Naive thymus-derived CD8-positive, alpha-beta T cell (primary cell): ENCODE measurements around the gene SHFL. TPM values are rescaled to one million over a fixed set of nuclear protein-coding genes. Genes with fewer than 3 reads are reported as not detected.

Source experiments
- ATAC-seq, 2 donors: fragments of 150-1000 bp; cut with Tn5 transposase in 1 of 2; sonication (Bioruptor Pico), chemical (Tn5 transposase) in 1 of 2; 1 replicate in 1 of 2; 2 replicates in 1 of 2; pipeline ENCODE4 v1.10.0; 2021; ENCODE audit warnings: mild to moderate bottlenecking in 2 of 2, moderate library complexity in 2 of 2
- POLR2A ChIA-PET: fragments of 350-600 bp; sonication (Branson Sonifier 250); formaldehyde crosslinking; loops from one replicate; lab custom pipeline; 2021; ENCODE audit warnings: antibody characterized with exemption; lab: Charles Lee
- DNase-seq, 10 donors: peaks; one replicate each; pipeline versions ENCODE4 v3.0.0 to v3.0.0-alpha.2; 2020 to 2022
- H3K27ac Mint-ChIP-seq, 10 donors: one replicate each; pipeline ENCODE4 v1.8.0; 2020 to 2022; ENCODE audit warnings: mild to moderate bottlenecking in 10 of 10, mixed read lengths in 10 of 10, moderate library complexity in 4 of 10, inconsistent platforms in 1 of 10
- H3K27me3 Mint-ChIP-seq, 5 donors: one replicate each; pipeline ENCODE4 v1.8.0; 2021 to 2022; ENCODE audit warnings: mixed read lengths in 5 of 5
- H3K36me3 Mint-ChIP-seq, 3 donors: one replicate each; pipeline ENCODE4 v1.8.0; 2020 to 2022; ENCODE audit warnings: mixed read lengths in 3 of 3, mild to moderate bottlenecking in 2 of 3, inconsistent platforms in 1 of 3
- H3K4me1 Mint-ChIP-seq, 4 donors: one replicate each; pipeline ENCODE4 v1.8.0; 2021 to 2022; ENCODE audit warnings: mixed read lengths in 4 of 4
- H3K4me3 Mint-ChIP-seq, 10 donors: one replicate each; pipeline ENCODE4 v1.8.0; 2020 to 2022; ENCODE audit warnings: mild to moderate bottlenecking in 10 of 10, mixed read lengths in 10 of 10, moderate library complexity in 6 of 10, inconsistent platforms in 1 of 10
- H3K9me3 Mint-ChIP-seq, 9 donors: one replicate each; pipeline ENCODE4 v1.8.0; 2020 to 2022; ENCODE audit warnings: mixed read lengths in 9 of 9, mild to moderate bottlenecking in 3 of 9, inconsistent platforms in 1 of 9, moderate library complexity in 1 of 9
- polyA plus RNA-seq, 3 donors: library from polyadenylated mRNA; unstranded; fragments of 300-500 nt; fragmentation: Illumina TruSeq; gene quantifications; one replicate each; pipeline ENCODE4 v1.2.3, GENCODE V29; 2021
- total RNA-seq, 8 experiments: library from RNA in 2 of 8; stranded (reverse) in 2 of 8; gene quantifications; one replicate each; pipeline ENCODE4 v1.2.3 and lab custom pipeline; 2021 to 2026

SHFL gene
- total and polyA plus RNA-seq, 5 experiments from 2014 or later = 32.0 to 113 (median 51.3) TPM

DNA sequence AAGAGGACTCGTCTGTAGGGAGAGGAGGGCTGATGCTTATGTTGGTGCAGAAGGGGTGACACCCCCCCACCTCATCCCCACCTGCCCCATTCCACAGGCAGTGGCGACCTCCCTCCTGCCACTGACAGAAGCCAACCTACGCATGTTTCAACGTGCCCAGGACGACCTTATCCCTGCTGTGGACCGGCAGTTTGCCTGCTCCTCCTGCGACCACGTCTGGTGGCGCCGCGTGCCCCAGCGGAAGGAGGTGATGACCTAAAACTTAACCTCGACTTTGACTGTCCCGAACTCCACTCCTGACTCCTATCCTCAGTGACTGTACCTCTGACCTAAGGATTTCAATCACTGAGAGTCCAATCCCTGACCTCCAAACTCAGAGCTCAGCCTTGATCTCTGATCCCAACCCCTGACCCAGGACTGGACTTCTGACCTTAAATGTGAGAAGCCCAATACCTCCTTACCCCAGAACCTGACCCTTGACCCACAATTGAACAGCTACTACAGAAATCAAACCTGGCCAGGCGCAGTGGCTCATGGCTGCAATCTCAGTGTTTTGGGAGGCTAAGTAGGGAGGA lies 3.8 kb downstream of the SHFL start:
- Mint-ChIP-seq H3K27me3 (no peaks in the 10 kb centered on the region), H3K4me3 (peak overlapping the region in 1 of 10 donors; percentile 15), H3K27ac (peak overlapping the region in 5 of 10 donors; percentile 24 to 72 (median 67)), H3K36me3 (peaks cover 5 to 39% (median 9%) of the 10 kb centered on the region in 3 donors), H3K9me3 (no peaks in the 10 kb centered on the region), H3K4me1 (peaks cover 15 to 26% (median 18%) of the 10 kb centered on the region in 4 donors)
- POLR2A ChIA-PET = interaction anchor here (0.7 to 2.2 kb wide), 2 partner anchors 16 to 24 kb away, joined by 3 to 7 read pairs; no protein-coding TSS in a partner anchor
- no peak for DNase-seq
- no peak for ATAC-seq

DNA sequence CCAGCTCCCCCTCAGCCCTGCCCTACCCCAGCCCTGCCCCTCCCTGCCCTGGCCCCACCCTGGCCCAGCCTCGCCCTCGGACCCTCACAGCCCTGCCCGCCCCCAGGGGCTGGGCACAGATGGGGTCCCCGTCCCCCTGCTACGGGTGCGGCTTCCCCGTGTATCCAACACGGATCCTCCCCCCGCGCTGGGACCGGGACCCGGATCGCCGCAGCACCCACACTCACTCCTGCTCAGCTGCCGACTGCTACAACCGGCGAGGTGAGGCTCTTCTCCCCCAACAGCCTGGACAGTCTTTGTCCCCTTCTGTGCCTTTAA lies 5.2 kb downstream of the SHFL start:
- no peaks in the 10 kb centered on the region for H3K9me3 Mint-ChIP-seq
- DNase-seq = no peak
- POLR2A ChIA-PET = interaction anchor here (0.8 to 2.2 kb wide), 2 partner anchors 23 to 52 kb away, joined by 5 to 7 read pairs; no protein-coding TSS in a partner anchor
- H3K36me3 Mint-ChIP-seq = peaks cover 5 to 39% (median 9%) of the 10 kb centered on the region in 3 donors
- peaks cover 16 to 27% (median 21%) of the 10 kb centered on the region in 4 donors for H3K4me1 Mint-ChIP-seq
- peak overlapping the region in 1 of 10 donors; percentile 68 for H3K27ac Mint-ChIP-seq
- ATAC-seq = no peak
- H3K27me3 Mint-ChIP-seq = no peaks in the 10 kb centered on the region
- no peak overlapping the region for H3K4me3 Mint-ChIP-seq

DNA sequence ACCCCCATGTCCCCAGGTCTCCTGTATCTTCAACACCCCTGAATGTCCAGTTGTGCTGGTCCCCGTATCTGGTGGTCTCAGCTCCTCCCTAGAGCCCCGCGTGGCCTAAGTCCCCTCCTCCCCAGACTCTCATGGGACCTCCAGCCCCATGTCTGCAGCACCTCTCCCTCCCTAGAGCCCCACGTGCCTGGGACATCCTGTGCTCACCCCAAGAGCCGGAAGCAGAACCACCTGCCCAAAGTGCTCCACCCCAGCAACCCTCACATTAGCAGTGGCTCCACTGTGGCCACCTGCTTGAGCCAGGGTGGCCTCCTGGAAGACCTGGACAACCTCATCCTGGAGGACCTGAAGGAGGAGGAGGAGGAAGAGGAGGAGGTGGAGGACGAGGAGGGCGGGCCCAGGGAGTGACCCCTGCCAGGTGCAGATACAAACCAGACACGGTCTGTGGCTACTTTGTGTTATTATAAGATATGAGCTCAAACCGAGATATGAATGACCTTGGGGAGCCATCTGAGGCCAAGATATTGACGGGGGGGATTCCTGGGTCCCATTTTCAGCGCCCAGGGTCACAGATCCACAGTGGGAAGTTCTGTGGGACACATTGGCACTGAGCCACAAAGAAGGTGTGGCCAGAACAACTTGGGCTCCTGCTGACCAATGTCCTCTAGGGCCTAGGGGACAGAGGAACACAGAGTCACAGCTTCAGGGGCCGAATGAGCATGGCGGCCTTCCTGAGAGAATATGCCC lies 6.0 kb downstream of the SHFL start:
- Mint-ChIP-seq H3K36me3 (peaks cover 5 to 39% (median 9%) of the 10 kb centered on the region in 3 donors), H3K27ac (peak overlapping the region in 6 of 10 donors; percentile 49 to 83 (median 72)), H3K4me1 (peaks cover 16 to 29% (median 22%) of the 10 kb centered on the region in 4 donors), H3K27me3 (no peaks in the 10 kb centered on the region), H3K4me3 (peak overlapping the region in 3 of 10 donors; percentile 7 to 29 (median 8)), H3K9me3 (no peaks in the 10 kb centered on the region)
- POLR2A ChIA-PET = interaction anchor here (0.6 to 2.2 kb wide), 2 partner anchors 16 to 22 kb away, joined by 3 to 7 read pairs; no protein-coding TSS in a partner anchor
- ATAC-seq (no peak), DNase-seq (no peak)

DNA sequence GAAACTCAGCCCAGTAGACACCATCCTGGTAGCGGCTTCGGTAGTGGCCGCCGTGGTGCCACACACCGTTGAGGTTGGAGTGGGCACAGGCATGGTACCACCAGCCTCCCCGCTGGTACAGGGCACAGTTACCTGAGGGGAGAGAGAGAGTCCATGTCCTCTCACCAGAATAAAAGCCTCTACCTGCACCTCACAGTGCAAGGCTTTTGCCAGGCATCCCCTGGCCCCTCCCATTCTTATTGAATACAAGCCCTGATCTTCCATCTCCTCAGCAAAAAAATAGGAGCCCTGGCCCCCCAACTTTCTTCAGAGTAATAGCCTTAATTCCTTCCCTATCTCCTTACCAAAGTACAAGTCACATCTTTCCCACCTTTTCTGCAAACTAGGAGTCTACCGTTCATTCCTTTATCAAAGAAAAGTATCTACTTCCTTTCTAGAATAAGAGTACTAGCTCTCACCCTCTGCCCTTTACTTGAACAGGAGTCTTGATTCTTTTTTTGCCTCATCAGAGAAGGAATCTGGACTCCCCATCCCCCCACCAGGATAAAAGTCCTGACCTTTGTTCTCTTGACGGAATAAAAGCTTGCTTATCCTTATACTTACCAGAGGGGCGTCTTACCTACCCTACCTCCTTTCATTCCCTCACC lies 6.7 kb downstream of the SHFL start:
- H3K36me3 Mint-ChIP-seq = peaks cover 5 to 34% (median 9%) of the 10 kb centered on the region in 3 donors
- H3K27ac Mint-ChIP-seq = peak overlapping the region in 4 of 10 donors; percentile 34 to 59 (median 52)
- H3K9me3 Mint-ChIP-seq = no peaks in the 10 kb centered on the region
- ATAC-seq (no peak), DNase-seq (no peak)
- H3K27me3 Mint-ChIP-seq = no peaks in the 10 kb centered on the region
- no peak overlapping the region for H3K4me3 Mint-ChIP-seq
- POLR2A ChIA-PET = interaction anchor here (0.6 kb wide), 1 partner anchor 15 kb away, joined by 3 read pairs; no protein-coding TSS in a partner anchor
- H3K4me1 Mint-ChIP-seq = peaks cover 12 to 21% (median 17%) of the 10 kb centered on the region in 4 donors

DNA sequence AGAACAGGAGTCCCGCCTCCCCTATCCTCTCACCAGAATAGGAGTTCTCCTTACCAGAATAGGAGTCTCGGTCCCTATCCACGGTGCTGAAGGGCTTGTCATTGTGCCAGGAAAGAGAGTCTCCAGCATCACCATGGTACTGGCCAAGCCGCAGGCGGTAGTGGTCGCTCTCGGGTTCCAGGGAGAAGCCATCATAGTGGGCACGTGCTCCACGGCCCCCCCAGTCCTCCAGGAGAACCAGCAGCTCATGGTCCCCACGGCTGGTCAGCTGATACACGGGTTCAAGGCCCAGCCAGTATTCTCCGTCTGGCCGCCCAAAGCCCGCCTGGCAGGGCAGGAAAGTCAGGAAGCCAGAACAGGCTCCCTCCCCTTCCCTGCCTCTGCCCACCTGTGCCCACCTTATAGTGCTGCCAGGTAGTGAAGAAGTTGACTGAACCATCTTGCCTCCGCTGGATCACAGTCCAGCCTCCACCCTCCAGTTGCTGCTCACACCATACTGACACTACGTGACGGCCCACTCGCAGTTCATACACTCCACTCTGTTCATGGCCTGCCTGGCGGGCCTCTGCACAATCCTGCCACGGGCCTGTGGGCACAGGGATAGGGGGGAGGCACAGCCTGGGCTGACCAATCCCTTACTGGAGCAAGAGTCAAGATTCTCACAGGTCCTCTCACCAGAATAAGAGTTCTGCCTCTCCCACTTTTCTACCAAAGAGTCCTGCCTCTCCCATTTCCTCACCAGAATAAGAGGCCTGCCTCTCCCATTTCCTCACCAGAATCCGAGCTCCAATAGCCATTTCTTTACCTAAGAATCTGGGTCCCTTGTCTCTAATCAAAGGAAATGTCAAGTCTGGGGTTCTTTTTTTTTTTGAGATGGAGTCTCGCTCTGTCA lies 7.4 kb downstream of the SHFL start:
- no peak overlapping the region for H3K4me3 Mint-ChIP-seq
- H3K27ac Mint-ChIP-seq = peak overlapping the region in 6 of 10 donors; percentile 34 to 80 (median 50)
- POLR2A ChIA-PET = interaction anchor here (0.6 kb wide), 1 partner anchor 154 kb away, joined by 5 read pairs; no protein-coding TSS in a partner anchor
- H3K4me1 Mint-ChIP-seq = peaks cover 14 to 26% (median 18%) of the 10 kb centered on the region in 4 donors
- H3K36me3 Mint-ChIP-seq = peaks cover 5 to 32% (median 9%) of the 10 kb centered on the region in 3 donors
- no peaks in the 10 kb centered on the region for H3K27me3 Mint-ChIP-seq
- no peaks in the 10 kb centered on the region for H3K9me3 Mint-ChIP-seq
- no peak for ATAC-seq
- no peak for DNase-seq

DNA sequence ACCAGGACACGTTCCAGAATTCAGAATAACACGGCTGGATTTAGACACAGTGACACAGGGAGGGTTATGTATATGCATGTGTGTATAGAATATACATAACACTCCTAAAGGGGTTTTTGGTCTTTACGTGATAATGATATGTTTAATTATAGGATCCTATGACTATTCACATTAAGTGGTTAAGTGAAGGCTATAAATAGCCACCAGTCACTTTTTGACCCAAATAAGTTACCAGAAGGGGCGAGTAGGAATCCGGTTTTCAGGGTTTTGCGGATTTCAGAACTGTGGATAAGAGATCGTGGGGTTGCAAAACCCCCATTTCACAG lies 9.5 kb downstream of the SHFL start:
- DNase-seq (no peak), ATAC-seq (no peak)
- POLR2A ChIA-PET = interaction anchor here (0.5 to 6.0 kb wide), 12 partner anchors 11 to 1904 kb away, joined by 3 to 103 read pairs (median 4); partner anchors contain the start of genes DNMT1, EIF3G, FBXL12 and P2RY11
- Mint-ChIP-seq H3K4me3 (peak overlapping the region in 9 of 10 donors; percentile 8 to 71 (median 62)), H3K4me1 (peaks cover 22 to 38% (median 34%) of the 10 kb centered on the region in 4 donors), H3K36me3 (peaks cover 5 to 22% (median 9%) of the 10 kb centered on the region in 3 donors), H3K27me3 (no peaks in the 10 kb centered on the region), H3K27ac (peak overlapping the region; percentile 16 to 80 (median 70)), H3K9me3 (no peaks in the 10 kb centered on the region)

GRCh38 chr19:10095948-10096614 lies 10.0 kb downstream of the SHFL start:
- Mint-ChIP-seq H3K36me3 (peaks cover 5 to 19% (median 9%) of the 10 kb centered on the region in 3 donors), H3K4me3 (peak overlapping the region; percentile 54 to 74 (median 69)), H3K4me1 (peaks cover 22 to 39% (median 35%) of the 10 kb centered on the region in 4 donors), H3K9me3 (no peaks in the 10 kb centered on the region), H3K27ac (peak overlapping the region in 9 of 10 donors; percentile 49 to 87 (median 79)), H3K27me3 (no peaks in the 10 kb centered on the region)
- POLR2A ChIA-PET = interaction anchor here (0.5 to 6.0 kb wide), 15 partner anchors 10 to 1905 kb away, joined by 3 to 103 read pairs (median 4); partner anchors contain the start of genes DNMT1, EIF3G, FBXL12 and P2RY11
- DNase-seq = peak; percentile 84 to 96 (median 90)
- ATAC-seq = peak; percentile 89 to 90

DNA sequence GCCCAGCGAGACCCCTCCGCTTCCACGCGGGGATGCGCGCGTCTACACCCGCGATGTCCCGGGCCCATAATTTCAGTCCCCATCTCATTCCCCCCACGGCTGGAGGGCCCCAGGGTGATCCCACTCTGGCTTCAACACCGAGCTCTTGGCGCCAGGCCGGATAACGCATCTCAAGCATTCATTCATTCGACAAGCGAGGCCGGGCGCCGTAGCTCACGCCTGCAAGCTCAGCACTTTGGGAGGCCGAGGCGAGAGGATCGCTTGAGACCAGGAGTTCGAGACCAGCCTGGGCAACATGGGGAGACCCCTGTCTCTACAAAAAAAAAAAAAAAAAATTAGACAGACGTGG lies 10.5 kb downstream of the SHFL start:
- Mint-ChIP-seq H3K9me3 (no peaks in the 10 kb centered on the region), H3K36me3 (peaks cover 5 to 17% (median 9%) of the 10 kb centered on the region in 3 donors), H3K27me3 (no peaks in the 10 kb centered on the region), H3K27ac (peak overlapping the region in 8 of 10 donors; percentile 41 to 87 (median 80)), H3K4me3 (peak overlapping the region in 9 of 10 donors; percentile 50 to 74 (median 59)), H3K4me1 (peaks cover 21 to 41% (median 36%) of the 10 kb centered on the region in 4 donors)
- POLR2A ChIA-PET = interaction anchor here (0.7 to 6.0 kb wide), 13 partner anchors 10 to 330 kb away, joined by 3 to 103 read pairs (median 4); partner anchors contain the start of genes DNMT1, EIF3G, P2RY11 and PPAN
- DNase-seq (no peak), ATAC-seq (no peak)

GRCh38 chr19:10100163-10100785 lies 14.2 kb downstream of the SHFL start:
- peak overlapping the region in 7 of 10 donors; percentile 61 to 98 (median 88) for H3K27ac Mint-ChIP-seq
- POLR2A ChIA-PET = interaction anchor here (0.5 to 6.0 kb wide), 6 partner anchors 15 to 147 kb away, joined by 3 to 103 read pairs (median 4); partner anchors contain the start of genes EIF3G and P2RY11
- peaks cover 28 to 64% (median 59%) of the 10 kb centered on the region in 4 donors for H3K4me1 Mint-ChIP-seq
- no peaks in the 10 kb centered on the region for H3K27me3 Mint-ChIP-seq
- no peaks in the 10 kb centered on the region for H3K36me3 Mint-ChIP-seq
- DNase-seq (peak in 1 of 10 donors; percentile 51), ATAC-seq (no peak)
- H3K4me3 Mint-ChIP-seq = peak overlapping the region in 7 of 10 donors; percentile 15 to 65 (median 46)
- no peaks in the 10 kb centered on the region for H3K9me3 Mint-ChIP-seq

- ATAC-seq (no peak), DNase-seq (no peak)
- no peaks in the 10 kb centered on the region for H3K27me3 Mint-ChIP-seq
- H3K9me3 Mint-ChIP-seq = no peaks in the 10 kb centered on the region
- H3K4me3 Mint-ChIP-seq = peak overlapping the region in 8 of 10 donors; percentile 3 to 81 (median 60)
- peak overlapping the region; percentile 89 to 98 (median 98) for H3K27ac Mint-ChIP-seq
- peaks cover 0 to 12% (median 0%) of the 10 kb centered on the region in 3 donors for H3K36me3 Mint-ChIP-seq
- H3K4me1 Mint-ChIP-seq = peaks cover 34 to 73% (median 71%) of the 10 kb centered on the region in 4 donors
- POLR2A ChIA-PET = interaction anchor here (0.7 to 8.4 kb wide), 7 partner anchors 14 to 1657 kb away, joined by 4 to 101 read pairs (median 4); partner anchors contain the start of genes EIF3G, KRI1, SHFL and TMED1
Observed at GRCh38 chr19:10102787-10103236, 16.7 kb downstream of the SHFL start.
